Gastrocnemius medialis (tissue), 4 donors: ENCODE measurements around the gene HGD.

Experiments used
- CTCF ChIP-seq, 5 experiments: fragments of 450-650 bp in 3 of 5; fragments of 200-600 bp in 2 of 5; sonication (generic) in 2 of 5; IDR thresholded peaks in 4 of 5; conservative IDR thresholded peaks in 1 of 5; 1 replicate in 4 of 5; 2 replicates in 1 of 5; pipeline ENCODE4 v1.5.1; 2016 to 2019; ENCODE audit warnings: antibody characterized with exemption in 5 of 5, mild to moderate bottlenecking in 3 of 5, moderate library complexity in 3 of 5
- POLR2A ChIP-seq, 2 donors: fragments of 450-650 bp; IDR thresholded peaks; one replicate each; pipeline ENCODE4 v1.6.1; 2017; ENCODE audit warnings: antibody characterized with exemption in 2 of 2, mild to moderate bottlenecking in 2 of 2, moderate library complexity in 2 of 2

DNA sequence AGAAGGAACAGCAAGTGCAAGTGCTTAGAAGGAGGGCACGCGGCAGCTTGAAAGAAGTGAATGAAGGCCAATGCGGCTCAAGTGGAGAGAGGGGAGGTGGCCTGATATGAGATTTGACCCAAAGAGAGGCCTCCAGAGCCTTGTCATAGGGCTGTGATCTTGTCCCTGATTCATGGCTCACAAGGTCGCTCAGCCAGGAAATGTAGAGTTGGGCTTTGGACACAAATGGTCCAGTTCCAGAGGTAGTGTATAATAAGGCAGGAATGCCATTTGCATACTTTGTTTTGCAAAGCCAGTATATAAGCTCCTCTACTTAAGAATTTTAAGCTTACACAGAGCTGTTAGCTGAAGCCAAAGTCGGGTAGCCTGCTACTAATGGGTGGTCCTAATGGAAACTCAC lies 33.7 kb downstream of the HGD start:
- TF ChIP-seq CTCF (IDR thresholded peaks at IDR 0.05 in 4 of 5, conservative IDR thresholded peaks at IDR 0.05 in 1 of 5) = no peak
- no peak for TF ChIP-seq POLR2A (IDR thresholded peaks at IDR 0.05)
